ENCODE data around the gene MNS1.

- TF ChIP-seq, protein P1, sequence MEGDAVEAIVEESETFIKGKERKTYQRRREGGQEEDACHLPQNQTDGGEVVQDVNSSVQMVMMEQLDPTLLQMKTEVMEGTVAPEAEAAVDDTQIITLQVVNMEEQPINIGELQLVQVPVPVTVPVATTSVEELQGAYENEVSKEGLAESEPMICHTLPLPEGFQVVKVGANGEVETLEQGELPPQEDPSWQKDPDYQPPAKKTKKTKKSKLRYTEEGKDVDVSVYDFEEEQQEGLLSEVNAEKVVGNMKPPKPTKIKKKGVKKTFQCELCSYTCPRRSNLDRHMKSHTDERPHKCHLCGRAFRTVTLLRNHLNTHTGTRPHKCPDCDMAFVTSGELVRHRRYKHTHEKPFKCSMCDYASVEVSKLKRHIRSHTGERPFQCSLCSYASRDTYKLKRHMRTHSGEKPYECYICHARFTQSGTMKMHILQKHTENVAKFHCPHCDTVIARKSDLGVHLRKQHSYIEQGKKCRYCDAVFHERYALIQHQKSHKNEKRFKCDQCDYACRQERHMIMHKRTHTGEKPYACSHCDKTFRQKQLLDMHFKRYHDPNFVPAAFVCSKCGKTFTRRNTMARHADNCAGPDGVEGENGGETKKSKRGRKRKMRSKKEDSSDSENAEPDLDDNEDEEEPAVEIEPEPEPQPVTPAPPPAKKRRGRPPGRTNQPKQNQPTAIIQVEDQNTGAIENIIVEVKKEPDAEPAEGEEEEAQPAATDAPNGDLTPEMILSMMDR (IDR thresholded peaks at IDR 0.05) = no peak
- TF ChIP-seq EZH2 (IDR thresholded peaks at IDR 0.05; ENCODE audit: borderline replicate concordance, insufficient read depth, low read depth, low read length, poor library complexity, severe bottlenecking) = no peak
Observed at GRCh38 chr15:56473017-56473416, 8.1 kb upstream of the MNS1 start.

Measured in B cell (primary cell).